Left lung (tissue), 10 donors: ENCODE measurements around the gene ZFYVE9. TPM values are rescaled to one million over a fixed set of nuclear protein-coding genes. Genes with fewer than 3 reads are reported as not detected.

ENCODE experiments used
- ATAC-seq: fragments of 200-7000 bp; cut with Tn5 transposase; one replicate; pipeline ENCODE4 v1.9.1; 2020; ENCODE audit warnings: moderate library complexity
- DNase-seq, 4 donors: peaks; one replicate each; pipeline ENCODE4 v3.0.0-alpha.2; 2013 to 2020
- H3K27ac ChIP-seq, 2 donors: fragments of 200-600 bp; sonication (generic) in 1 of 2; one replicate each; pipeline versions ENCODE4 v1.5.0 to v1.8.0; 2020 to 2021
- H3K27me3 ChIP-seq, 2 donors: fragments of 200-600 bp; sonication (generic) in 1 of 2; one replicate each; pipeline versions ENCODE4 v1.5.0 to v1.8.0; 2020 to 2021
- H3K36me3 ChIP-seq, 2 donors: fragments of 200-600 bp; sonication (generic) in 1 of 2; one replicate each; pipeline versions ENCODE4 v1.5.0 to v1.8.0; 2020 to 2021
- H3K4me1 ChIP-seq, 2 donors: fragments of 200-600 bp; one replicate each; pipeline ENCODE4 v1.8.0; 2021
- H3K4me3 ChIP-seq, 2 donors: fragments of 200-600 bp; sonication (generic) in 1 of 2; one replicate each; pipeline versions ENCODE4 v1.5.0 to v1.8.0; 2020 to 2021; ENCODE audit warnings: mild to moderate bottlenecking in 1 of 2
- H3K9me3 ChIP-seq, 2 donors: fragments of 200-600 bp; sonication (generic) in 1 of 2; one replicate each; pipeline versions ENCODE4 v1.5.0 to v1.8.0; 2020 to 2021
- intact Hi-C, 2 donors: fragments of 100-400 bp; cut with DNase I; formaldehyde crosslinking; loops; one replicate each; pipeline versions ENCODE4 v1.11.2 to v1.14.2; 2022
- polyA plus RNA-seq, 6 donors: library from polyadenylated mRNA; unstranded; fragments of 120-200 nt; gene quantifications; one replicate each; pipeline ENCODE4 v1.2.1, GENCODE V29; 2013; ENCODE audit not compliant: insufficient read length in 6 of 6
- total RNA-seq, 2 donors: library from RNA; stranded (reverse); fragmentation: NEBNext Ultra II Directional; extraction: Animal tissue kit (Norgen Biotek cat#: 25700); gene quantifications; one replicate each; pipeline ENCODE4 v1.2.1, GENCODE V29; 2021
- TF ChIP-seq, protein P1 (sequence below), 2 donors: fragments of 200-600 bp; sonication (generic) in 1 of 2; IDR thresholded peaks; one replicate each; pipeline versions ENCODE4 v1.5.0 to v1.8.0; 2021; ENCODE audit warnings: antibody characterized with exemption in 2 of 2
- donor health status: DM: no; HTN: yes; CAD: no.
- donor health status: DM: no; HTN: no; CAD: no.

ZFYVE9 gene
- total and polyA plus RNA-seq, 8 donors: 15.2 to 38.1 (median 32.8) TPM

DNA sequence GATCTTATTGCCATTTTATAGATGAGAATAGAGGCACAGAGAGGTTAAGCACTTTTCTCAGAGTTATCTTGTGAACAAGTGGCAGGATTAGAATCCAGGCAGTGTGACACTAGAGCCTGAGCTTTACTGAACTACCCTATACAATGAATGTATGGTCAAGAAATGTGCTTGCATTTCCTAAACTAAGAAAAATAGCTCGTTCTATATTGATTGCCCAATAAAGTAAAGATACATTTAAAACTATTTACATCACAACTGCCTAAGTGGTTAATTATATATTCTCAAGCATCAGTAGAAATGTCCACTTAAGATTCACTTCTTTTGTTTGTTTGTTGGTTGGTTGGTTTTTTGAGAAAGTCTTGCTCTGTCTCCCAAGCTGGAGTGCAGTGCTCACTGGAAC, 91.6 kb downstream of the ZFYVE9 start:
- no peak for ATAC-seq
- TF ChIP-seq, protein P1, sequence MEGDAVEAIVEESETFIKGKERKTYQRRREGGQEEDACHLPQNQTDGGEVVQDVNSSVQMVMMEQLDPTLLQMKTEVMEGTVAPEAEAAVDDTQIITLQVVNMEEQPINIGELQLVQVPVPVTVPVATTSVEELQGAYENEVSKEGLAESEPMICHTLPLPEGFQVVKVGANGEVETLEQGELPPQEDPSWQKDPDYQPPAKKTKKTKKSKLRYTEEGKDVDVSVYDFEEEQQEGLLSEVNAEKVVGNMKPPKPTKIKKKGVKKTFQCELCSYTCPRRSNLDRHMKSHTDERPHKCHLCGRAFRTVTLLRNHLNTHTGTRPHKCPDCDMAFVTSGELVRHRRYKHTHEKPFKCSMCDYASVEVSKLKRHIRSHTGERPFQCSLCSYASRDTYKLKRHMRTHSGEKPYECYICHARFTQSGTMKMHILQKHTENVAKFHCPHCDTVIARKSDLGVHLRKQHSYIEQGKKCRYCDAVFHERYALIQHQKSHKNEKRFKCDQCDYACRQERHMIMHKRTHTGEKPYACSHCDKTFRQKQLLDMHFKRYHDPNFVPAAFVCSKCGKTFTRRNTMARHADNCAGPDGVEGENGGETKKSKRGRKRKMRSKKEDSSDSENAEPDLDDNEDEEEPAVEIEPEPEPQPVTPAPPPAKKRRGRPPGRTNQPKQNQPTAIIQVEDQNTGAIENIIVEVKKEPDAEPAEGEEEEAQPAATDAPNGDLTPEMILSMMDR (IDR thresholded peaks at IDR 0.05): no peak
- H3K9me3 ChIP-seq: no peaks in the 10 kb centered on the region
- intact Hi-C loops: no loop called here
- H3K27me3 ChIP-seq: peaks cover 0 to 72% of the 10 kb centered on the region in 2 donors
- H3K36me3 ChIP-seq: no peaks in the 10 kb centered on the region
- DNase-seq: no peak
- H3K4me1 ChIP-seq: peaks cover 0 to 2% of the 10 kb centered on the region in 2 donors
- no peak overlapping the region for H3K4me3 ChIP-seq
- H3K27ac ChIP-seq: no peak overlapping the region

DNA sequence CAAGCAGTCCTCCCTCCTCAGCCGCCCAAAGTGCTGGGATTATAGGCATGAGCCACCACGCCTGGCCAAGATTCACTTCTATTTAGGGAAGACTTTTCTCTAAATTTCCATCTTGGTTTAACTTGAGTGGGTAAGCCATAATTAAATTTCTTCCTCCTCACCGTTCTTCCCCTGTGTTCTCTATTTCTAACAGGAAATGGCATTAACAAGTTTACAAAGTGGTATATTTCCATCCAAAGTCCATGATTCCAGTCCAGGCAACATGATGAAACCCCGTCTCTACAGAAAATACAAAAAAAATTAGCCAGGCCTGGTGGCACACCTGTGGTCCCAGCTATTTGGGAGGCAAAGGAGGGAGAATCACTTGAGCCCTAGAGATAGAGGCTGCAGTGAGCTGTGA, 92.1 kb downstream of the ZFYVE9 start:
- DNase-seq (no peak), ATAC-seq (no peak)
- Histone ChIP-seq H3K27me3 (peaks cover 0 to 76% of the 10 kb centered on the region in 2 donors), H3K4me1 (peaks cover 0 to 8% of the 10 kb centered on the region in 2 donors), H3K4me3 (no peak overlapping the region), H3K9me3 (no peaks in the 10 kb centered on the region), H3K27ac (no peak overlapping the region), H3K36me3 (no peaks in the 10 kb centered on the region)
- TF ChIP-seq, protein P1 (IDR thresholded peaks at IDR 0.05): no peak
- intact Hi-C loops: no loop called here

DNA sequence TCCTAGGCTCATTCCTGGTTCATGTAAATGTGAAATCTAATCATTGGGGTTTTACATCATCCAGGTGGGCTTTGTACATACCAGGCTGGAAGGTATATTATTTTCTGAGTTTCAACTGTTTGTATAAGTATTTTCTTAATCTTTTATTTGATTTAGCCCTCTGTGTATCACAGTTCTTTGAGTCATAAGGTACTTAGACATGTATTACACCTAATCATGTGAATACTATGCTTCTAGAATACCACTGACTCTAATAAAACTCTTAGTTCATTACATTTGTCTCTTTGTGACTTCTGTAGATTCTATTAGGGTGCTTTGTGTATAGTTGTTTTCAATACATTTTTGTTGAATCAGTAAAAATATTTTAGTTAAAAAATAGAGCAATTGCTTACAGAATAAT, 92.8 kb downstream of the ZFYVE9 start:
- Histone ChIP-seq H3K4me1 (peaks cover 0 to 15% of the 10 kb centered on the region in 2 donors), H3K4me3 (no peak overlapping the region), H3K36me3 (no peaks in the 10 kb centered on the region), H3K27ac (no peak overlapping the region), H3K9me3 (no peaks in the 10 kb centered on the region), H3K27me3 (peaks cover 0 to 72% of the 10 kb centered on the region in 2 donors)
- intact Hi-C loops: no loop called here
- ATAC-seq (no peak), DNase-seq (no peak)
- TF ChIP-seq, protein P1 (IDR thresholded peaks at IDR 0.05): no peak

DNA sequence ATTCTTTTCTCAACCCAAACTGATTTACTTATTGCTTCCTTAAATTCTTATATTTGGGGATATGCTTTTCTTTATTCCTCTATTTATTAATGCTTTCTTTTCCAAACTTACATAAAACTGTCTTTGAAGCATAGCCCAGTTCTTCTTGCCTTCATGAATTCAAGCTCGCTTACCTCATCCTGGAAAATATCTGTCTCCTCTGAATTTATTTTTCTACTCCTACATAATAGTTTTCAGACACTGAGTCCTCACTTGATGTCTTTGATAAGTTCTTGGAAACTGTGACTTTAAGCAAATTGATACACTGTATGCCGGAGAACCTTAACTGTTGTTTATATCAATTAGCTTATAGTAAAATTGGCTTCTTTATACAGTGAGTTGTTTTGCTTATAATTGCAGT, 93.8 kb downstream of the ZFYVE9 start:
- TF ChIP-seq, protein P1 (IDR thresholded peaks at IDR 0.05): no peak
- Histone ChIP-seq H3K9me3 (no peaks in the 10 kb centered on the region), H3K27ac (no peak overlapping the region), H3K36me3 (no peaks in the 10 kb centered on the region), H3K4me3 (no peak overlapping the region), H3K4me1 (peaks cover 0 to 24% of the 10 kb centered on the region in 2 donors), H3K27me3 (peaks cover 0 to 63% of the 10 kb centered on the region in 2 donors)
- no peak for DNase-seq
- intact Hi-C loops: no loop called here
- no peak for ATAC-seq

DNA sequence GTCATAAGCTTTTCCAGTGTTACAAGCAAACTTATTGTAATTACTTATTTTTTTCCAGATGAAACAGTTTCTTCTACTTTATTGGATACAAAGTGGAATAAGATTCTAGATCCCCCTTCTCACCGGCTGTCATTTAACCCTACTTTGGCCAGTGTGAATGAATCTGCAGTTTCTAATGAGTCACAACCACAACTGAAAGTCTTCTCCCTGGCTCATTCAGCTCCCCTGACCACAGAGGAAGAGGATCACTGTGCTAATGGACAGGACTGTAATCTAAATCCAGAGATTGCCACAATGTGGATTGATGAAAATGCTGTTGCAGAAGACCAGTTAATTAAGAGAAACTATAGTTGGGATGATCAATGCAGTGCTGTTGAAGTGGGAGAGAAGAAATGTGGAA, 95.5 kb downstream of the ZFYVE9 start:
- H3K4me1 ChIP-seq: peaks cover 0 to 33% of the 10 kb centered on the region in 2 donors
- peaks cover 0 to 60% of the 10 kb centered on the region in 2 donors for H3K27me3 ChIP-seq
- no peak for ATAC-seq
- no peaks in the 10 kb centered on the region for H3K36me3 ChIP-seq
- H3K4me3 ChIP-seq: no peak overlapping the region
- no peaks in the 10 kb centered on the region for H3K9me3 ChIP-seq
- intact Hi-C loops: no loop called here
- no peak for DNase-seq
- TF ChIP-seq, protein P1 (IDR thresholded peaks at IDR 0.05): no peak
- H3K27ac ChIP-seq: no peak overlapping the region
